ENCODE measurements around the gene SLC17A9.
"Not testable (repeated sequence)": the region's sequence is repeated elsewhere in the genome, so short reads cannot be mapped to it uniquely, and the experiment has no call there.

The SLC17A9 gene

GRCh38 chr20:62914436-62914835 lies 38.1 kb upstream of the SLC17A9 start:
- TF ChIP-seq GATA1 (IDR thresholded peaks at IDR 0.05; ENCODE audit: low read depth, low read length) (no peak), POLR2A (IDR thresholded peaks at IDR 0.05; ENCODE audit: low read length) (no peak)

GRCh38 chr20:62914970-62915457 lies 37.5 kb upstream of the SLC17A9 start:
- peak; percentile 31 to 46 for DNase-seq
- TF ChIP-seq POLR2A (IDR thresholded peaks at IDR 0.05; ENCODE audit: low read length): no peak
- no peak for TF ChIP-seq GATA1 (IDR thresholded peaks at IDR 0.05; ENCODE audit: low read depth, low read length)

More at GRCh38 chr20:62914436-62914835, 38.1 kb upstream of the SLC17A9 start:
- no peak for DNase-seq

DNA sequence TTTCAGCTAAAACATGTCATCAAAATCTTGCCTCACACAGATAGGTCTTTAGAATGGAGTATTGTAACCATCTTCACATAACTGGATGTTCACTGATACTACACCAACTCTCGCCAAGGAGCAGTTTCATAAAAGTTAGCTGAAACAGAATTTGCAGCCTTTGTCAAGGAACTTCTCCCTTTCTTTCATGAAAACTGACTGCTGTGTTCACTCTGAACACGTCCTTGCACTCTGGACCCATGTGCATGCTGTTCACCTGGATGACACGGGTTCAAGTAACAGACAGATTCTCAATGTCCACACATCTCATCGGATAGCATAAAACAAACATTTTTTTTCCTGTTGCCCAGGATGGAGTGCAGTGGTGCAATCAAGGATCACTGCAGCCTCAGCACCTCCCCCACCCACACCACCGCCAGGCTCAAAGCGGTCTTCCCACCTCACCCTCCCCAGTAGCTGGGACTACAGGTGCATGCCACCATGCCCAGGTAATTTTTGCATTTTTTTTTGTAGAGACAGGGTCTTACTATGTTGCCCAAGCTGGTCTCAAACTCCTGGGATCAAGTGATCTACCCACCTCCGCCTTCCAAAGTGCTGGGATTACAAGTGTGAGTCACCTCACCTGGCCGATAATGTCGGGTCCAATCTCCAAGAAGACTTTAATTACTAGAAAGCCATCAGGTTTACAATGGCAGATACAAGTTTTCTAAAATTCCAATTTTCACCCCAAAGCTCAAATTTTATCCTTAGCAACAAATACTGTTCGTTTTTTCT lies 35.6 kb upstream of the SLC17A9 start:
- no peak for TF ChIP-seq POLR2A (IDR thresholded peaks at IDR 0.05; ENCODE audit: low read length)
- TF ChIP-seq GATA1 (IDR thresholded peaks at IDR 0.05; ENCODE audit: low read depth, low read length): no peak
- DNase-seq: no peak

GRCh38 chr20:62917720-62918119 lies 34.8 kb upstream of the SLC17A9 start:
- no peak for DNase-seq
- no peak for TF ChIP-seq GATA1 (IDR thresholded peaks at IDR 0.05; ENCODE audit: low read depth, low read length)

- no peak for DNase-seq
These were observed 34.4 kb upstream of the SLC17A9 start for GRCh38 chr20:62918147-62918546.

DNA sequence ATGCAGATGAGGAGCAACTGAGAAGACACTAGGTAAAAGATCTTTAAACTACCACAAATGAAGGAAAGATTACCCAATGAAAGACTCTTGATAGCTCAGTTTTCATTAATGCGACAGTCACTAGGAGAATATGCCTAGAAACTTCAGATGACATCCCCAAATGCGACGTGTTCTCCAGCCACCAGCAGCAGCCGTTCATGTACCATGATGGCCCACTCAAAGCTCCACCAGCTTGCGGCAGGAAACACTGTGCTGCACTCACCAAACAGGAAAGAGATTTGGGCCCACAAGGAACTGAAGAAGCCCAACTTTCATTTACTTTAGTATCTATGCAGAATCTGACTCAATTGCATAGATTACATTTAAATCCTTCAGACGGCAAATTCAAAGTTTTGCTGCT lies 33.7 kb upstream of the SLC17A9 start:
- DNase-seq: no peak
- no peak for TF ChIP-seq GATA1 (IDR thresholded peaks at IDR 0.05; ENCODE audit: low read depth, low read length)
- no peak for TF ChIP-seq POLR2A (IDR thresholded peaks at IDR 0.05; ENCODE audit: low read length)

More at GRCh38 chr20:62918147-62918546, 34.4 kb upstream of the SLC17A9 start:
- TF ChIP-seq POLR2A (IDR thresholded peaks at IDR 0.05; ENCODE audit: low read length) (no peak), GATA1 (IDR thresholded peaks at IDR 0.05; ENCODE audit: low read depth, low read length) (no peak)

GRCh38 chr20:62920039-62920645 lies 32.4 kb upstream of the SLC17A9 start:
- DNase-seq: no peak
- TF ChIP-seq POLR2A (IDR thresholded peaks at IDR 0.05; ENCODE audit: low read length) (no peak), GATA1 (IDR thresholded peaks at IDR 0.05; ENCODE audit: low read depth, low read length) (no peak)

DNA sequence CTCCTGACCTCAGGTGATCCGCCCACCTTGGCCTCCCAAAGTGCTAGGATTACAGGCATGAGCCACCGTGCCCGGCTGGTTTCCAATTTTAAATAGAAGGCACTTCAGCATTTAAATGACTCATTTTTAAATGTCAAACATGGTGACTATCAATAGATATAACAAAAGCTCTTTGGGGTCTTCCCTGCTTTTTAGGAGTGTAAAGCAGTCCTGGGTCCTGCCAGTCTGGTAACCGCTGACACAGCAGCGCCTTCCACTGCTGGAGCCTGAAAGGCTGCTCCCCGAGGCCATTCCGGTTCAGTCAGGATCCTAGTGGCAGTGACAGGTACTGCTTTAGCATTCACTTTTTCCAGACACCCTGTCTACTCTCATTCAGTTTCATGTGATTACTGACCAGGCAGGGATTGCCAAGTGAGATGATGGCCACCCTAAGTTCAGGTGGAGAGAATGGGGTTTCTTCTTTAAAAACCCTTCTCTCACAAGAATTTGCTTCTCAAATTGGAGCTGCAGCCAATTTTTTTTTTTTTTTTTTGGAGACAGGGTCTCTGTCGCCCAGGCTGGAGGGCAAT lies 31.3 kb upstream of the SLC17A9 start:
- TF ChIP-seq GATA1 (IDR thresholded peaks at IDR 0.05; ENCODE audit: low read depth, low read length) (no peak), POLR2A (IDR thresholded peaks at IDR 0.05; ENCODE audit: low read length) (no peak)
- peak; percentile 75 to 77 for DNase-seq

DNA sequence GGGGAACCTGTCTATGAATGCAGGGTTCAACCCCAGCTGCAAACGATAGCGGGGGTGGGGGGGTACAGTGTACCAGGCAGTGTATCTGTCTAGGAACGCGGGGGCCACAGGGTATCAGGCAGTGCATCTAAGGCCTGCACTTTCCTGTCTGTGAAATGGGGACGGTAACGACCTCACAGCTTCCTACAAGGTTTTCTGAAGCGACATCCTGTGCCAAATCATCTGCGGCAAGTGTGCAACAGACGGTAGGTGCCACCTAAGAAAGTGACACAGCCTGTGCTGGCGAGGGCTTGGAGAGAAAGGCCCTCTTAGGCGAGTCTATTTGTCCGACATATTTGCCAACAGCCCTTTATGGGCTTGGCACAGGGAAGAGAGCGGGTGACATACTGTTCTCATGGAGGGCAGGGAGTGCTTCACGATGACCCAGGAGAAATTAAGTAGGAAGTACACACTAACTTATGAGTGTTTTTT lies 30.0 kb upstream of the SLC17A9 start:
- TF ChIP-seq GATA1 (IDR thresholded peaks at IDR 0.05; ENCODE audit: low read depth, low read length): no peak
- no peak for TF ChIP-seq POLR2A (IDR thresholded peaks at IDR 0.05; ENCODE audit: low read length)
- DNase-seq: no peak

DNA sequence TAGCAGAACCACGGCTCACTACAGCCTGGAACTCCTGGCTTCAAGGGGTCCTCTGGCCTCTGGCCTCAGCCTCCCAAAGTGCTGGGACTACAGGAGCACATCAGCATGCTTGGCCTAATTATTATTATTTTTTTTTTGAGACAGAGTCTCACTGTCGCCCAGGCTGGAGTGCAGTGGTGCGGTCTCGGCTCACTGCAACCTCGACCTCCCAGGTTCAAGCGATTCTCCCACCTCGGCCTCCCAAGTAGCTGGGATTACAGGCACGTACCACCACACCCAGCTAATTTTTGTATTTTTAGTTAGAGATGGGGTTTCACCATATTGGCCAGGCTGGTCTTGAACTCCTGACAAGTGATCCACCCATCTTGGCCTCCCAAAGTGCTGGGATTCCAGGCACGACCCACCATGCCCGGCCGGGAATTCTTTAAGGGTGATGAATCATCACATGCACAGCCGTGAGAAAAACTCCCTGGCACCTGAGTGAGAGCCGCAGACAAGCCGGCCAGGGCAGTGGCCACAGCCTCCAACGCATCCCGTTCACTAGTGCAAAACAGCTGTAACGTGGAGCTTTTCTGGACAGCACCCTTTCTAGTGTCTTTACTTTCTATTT lies 29.3 kb upstream of the SLC17A9 start:
- DNase-seq: not testable (repeated sequence)

- TF ChIP-seq POLR2A (IDR thresholded peaks at IDR 0.05; ENCODE audit: low read length): no peak
- TF ChIP-seq GATA1 (IDR thresholded peaks at IDR 0.05; ENCODE audit: low read depth, low read length): no peak
- DNase-seq: peak in 1 of 2 experiments; percentile 48
These were observed 28.7 kb upstream of the SLC17A9 start for GRCh38 chr20:62923669-62924441.

DNA sequence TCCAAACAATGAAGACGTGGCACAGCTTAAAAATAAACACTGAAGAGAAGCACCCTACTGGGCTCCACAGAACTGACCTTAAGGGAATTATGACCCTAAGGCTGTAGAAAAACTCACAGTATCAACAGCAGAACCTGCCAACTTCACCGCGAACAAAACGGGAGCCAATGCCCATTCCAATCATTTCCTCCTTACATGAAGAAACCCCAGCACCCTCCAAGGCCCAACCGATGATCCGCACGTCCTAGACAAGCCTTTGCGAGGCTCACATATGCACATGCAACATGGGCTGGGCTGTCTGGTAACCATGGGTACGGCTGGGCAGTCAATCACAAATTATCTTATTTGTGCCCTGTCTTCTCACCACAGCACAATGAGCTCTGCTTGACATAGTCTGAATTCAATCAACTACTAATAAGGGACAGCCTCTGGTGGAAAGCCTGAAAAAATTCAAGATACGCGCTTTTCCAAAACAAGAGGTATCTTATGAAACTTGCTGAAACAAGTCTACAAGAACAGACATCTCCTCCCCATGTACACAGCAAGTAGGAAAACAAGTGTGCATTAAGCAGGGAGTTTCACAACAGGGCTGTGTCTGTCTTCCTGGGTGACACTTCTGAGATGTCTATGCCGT lies 27.9 kb upstream of the SLC17A9 start:
- DNase-seq: peak; percentile 78 to 79
- TF ChIP-seq GATA1 (IDR thresholded peaks at IDR 0.05; ENCODE audit: low read depth, low read length): no peak
- peak; percentile 35 for TF ChIP-seq POLR2A (IDR thresholded peaks at IDR 0.05; ENCODE audit: low read length)

DNA sequence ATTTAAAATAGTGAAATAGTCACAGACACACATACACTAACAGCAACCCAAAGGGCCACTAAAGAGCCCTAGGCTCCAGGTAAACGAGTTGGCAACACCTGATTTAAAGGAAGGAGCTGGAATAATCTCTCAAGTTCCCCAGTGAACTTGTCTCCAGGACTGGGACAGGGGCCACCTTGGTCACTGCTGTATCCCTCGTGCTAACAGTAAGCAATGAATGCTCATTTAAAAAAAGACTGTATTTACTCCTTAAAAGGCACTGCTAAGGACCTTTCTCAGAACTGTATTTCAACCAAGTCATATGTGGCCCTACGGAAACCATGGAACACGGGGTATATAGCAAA lies 27.5 kb upstream of the SLC17A9 start:
- DNase-seq: peak in 1 of 2 experiments; percentile 47
- no peak for TF ChIP-seq GATA1 (IDR thresholded peaks at IDR 0.05; ENCODE audit: low read depth, low read length)
- TF ChIP-seq POLR2A (IDR thresholded peaks at IDR 0.05; ENCODE audit: low read length): peak; percentile 31
